HG03521 (cell line): ENCODE results near the gene WDR7.

Experiments used
- ATAC-seq: cut with Tn5 transposase; IDR thresholded peaks from one replicate; pipeline ENCODE4 v1.9.1; 2021; ENCODE audit warnings: mild to moderate bottlenecking, moderate library complexity; ENCODE audit not compliant: unreplicated experiment

The WDR7 gene

DNA sequence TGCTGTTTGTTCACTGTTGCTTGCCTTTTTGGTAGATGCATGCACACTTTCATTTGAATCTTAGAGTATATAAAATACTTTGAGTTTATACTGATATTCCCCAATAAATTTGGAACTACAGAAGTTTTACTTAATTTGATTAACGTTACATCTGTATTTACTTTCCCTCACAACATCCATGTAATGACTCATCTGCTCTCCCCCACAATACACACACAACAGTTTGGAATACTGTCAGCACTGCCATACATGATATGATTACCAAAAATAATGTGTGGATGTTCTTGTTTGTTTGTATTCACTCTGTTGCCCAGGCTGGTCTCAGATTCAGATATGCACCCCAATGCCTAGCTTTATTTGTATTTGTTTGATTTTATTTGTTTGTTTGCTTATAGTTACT, 144.2 kb downstream of the WDR7 start:
- no peak for ATAC-seq

DNA sequence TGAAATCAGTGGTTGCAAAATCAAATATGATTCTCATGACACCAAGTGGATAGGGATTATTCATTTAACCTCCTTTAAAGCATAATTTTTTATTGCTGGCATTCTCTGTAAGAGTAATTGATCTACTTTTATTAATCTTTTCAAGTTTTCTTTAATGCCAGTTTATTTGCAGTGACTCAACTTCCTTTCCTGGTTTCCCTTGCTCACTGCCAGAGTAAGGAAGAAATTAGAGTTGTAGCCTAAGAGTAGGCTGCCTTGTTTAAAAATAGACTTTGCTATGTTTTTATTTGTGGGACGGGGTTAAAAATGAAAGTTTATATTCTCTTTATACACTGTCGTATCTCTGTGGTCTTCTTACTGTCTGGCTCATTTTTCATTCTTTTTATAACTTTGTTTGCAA, 148.6 kb downstream of the WDR7 start:
- ATAC-seq = no peak

DNA sequence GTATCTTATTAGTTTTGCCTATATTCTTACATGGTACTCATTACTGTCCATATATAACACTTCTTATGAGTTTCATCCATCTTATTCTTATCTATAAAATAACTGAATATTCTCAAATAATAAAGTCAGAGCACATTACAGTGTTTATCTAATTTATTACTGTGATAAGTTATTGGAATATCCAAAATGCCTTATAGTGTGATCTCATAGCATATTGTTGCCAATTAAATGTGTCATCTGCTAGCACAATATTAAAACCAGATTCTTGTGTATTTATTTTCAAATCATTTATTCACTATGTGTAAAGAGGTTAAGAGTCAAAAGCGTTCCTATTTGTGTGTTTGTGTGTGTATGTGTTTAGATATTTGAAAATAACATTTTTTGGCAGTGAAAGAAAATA, 151.9 kb downstream of the WDR7 start:
- no peak for ATAC-seq

DNA sequence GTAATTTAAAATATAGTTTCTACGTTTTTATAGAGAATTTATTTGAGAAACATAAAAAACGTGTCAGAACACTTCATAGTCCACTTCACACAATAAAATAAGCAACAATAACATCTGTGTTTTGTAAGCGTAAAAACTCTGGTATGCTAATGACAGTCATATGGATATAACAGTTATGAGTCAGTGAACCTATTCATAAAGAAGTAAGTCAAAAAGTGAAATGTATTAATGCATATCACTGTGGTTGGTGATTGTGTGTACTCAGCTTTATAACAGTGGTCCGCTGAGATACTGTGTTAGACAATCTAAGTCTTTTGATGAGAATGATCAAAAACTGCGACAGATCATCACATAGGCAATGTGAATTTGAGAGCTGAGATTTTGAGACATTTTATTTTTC, 153.2 kb downstream of the WDR7 start:
- ATAC-seq = peak; percentile 62

DNA sequence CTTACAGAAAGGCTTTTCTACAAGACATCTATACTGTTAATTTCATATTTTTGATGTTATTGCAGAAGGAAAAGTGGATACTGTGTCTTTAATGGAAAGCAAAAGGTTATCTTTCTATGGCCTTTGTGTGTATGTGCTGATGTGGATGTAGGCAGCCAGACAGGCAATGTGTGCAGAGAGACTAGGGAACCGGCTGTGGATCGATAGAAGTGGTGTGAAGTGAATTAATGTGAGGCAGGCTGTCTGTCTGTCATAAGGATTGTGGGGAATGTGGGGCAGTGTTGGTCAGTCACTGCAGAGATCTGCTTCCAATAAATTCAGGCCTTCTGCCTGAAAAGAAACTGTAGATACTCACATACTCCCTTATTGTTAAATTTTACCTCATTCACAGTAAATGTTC, 156.7 kb downstream of the WDR7 start:
- ATAC-seq = no peak

DNA sequence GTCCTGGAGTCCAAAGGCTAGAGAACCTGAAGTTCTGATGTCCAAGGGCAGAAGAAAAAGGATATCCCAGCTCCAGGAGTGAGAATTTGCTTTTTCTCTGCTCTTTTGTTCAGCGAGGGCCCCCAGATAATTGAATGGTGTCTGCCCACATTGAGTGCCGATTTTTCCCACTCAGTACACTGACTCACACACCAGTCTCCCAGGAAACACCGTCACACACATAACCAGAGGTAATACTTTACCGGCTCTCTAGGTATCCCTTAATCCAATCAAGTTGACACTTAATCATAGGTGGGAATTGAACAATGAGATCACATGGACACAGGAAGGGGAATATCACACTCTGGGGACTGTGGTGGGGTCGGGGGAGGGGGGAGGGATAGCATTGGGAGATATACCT, 161.5 kb downstream of the WDR7 start:
- ATAC-seq = no peak

DNA sequence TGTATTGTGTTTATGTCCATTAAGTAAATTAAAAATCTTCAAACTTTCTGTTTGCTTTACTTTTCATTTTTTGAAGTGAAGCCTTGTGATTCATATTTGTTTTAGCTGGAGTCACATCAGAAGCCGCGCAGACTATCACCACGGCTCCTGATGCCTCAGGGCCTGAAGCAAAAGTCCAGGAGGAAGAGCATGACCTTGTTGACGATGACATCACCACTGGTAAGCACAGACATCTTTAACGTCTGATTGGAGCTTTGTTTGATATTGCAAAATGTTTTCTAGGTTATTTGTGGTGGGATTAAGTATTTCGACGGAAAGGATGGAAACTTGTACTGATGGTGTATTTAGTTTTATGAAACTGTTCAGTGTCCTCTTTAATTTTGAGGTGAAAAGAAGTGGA, 164.8 kb downstream of the WDR7 start:
- ATAC-seq = no peak

DNA sequence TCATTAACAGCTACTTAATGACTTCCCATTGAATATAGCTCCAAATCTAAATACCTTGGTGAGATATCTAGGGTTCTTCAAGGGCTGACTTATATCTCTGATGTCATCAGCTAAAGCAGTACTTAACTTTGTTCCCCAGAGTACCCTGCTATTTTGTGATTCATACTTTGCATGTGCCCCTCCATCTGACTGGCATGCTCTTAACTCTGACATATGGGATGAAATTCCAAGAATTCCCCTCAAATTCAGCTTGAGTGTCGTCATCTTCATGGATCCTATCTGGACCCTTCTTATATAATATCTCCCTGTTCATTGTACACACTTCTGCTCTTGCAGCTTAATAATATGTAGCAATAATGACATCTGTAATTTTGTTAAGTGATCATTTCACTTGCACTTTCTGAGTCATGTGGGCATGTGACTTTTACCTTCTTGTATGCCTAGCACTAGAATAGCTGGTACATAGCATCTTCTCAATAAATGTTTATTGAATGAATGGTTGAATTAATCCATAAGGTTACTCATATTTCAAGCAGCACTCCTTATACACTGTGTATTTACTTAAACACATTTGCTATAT, 172.9 kb downstream of the WDR7 start:
- no peak for ATAC-seq

DNA sequence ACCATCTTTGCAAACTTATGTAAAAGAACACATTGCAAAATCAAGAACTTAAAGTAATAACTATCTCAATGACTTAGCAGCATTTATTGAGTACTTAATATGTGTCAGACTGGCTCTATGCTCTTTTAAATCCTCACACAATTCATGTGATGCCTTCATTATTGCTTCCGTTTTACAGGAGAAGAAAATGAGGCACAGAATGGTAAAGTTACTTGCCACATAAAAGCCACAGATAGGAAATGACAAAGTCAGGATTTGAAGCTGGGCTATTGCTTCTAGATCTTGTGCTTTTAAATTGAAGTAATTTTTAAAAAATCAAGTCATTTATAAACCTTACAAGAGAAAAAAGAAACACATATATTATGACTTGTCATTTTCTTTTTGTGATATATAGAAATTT, 174.2 kb downstream of the WDR7 start:
- no peak for ATAC-seq

DNA sequence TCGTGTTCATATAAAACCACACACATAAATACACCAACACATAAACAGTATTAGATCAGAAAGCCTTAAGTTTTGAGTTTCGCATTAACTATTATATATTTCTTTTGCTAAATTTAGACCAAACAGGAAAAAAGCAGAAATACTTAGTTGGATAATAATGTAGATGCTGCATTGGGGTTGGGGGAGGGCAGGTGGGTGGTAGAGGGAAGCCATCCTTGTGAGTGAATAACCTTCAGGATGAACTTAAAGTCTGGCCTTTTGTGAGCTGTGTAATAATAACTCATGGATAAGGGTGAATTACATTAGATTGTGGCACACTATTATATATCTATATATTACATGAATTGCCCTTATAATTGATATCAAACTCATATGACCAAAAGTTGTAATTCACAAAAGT, 174.7 kb downstream of the WDR7 start:
- ATAC-seq = no peak

DNA sequence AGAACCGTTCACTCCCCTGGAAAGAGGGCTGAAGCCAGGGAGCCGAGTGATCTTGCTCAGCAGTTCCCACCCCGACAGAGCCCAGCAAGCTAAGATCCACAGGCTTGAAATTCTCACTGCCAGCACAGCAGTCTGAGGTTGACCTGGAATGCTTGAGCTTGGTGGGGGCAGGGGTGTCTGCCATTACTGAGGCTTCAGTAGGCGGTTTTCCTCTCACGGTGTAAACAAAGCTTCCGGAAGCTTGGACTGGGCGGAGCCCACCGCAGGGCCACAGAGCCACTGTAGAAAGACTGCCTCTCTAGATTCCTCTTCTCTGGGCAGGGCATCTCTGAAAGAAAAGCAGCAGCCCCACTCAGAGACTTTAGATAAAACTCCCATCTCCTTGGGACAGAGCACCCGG, 180.8 kb downstream of the WDR7 start:
- ATAC-seq = no peak

DNA sequence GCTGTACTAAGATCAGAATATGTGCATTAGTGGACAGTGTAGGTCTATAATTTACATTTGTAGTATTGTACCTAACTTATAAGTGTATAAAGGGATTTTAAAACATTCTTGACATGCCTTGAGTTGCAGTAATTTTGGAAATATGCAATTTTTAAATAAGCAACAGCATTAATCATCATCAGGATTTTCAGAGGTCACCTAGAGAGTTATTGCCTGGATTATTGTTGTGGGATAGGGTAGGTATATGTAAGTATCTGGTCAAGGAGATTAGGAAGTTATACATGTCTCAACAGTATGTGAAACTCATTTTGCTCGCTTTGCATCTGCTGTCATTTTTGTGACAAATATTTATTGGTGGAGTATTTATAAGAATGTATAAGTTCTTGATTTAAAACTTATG, 184.2 kb downstream of the WDR7 start:
- ATAC-seq = no peak

DNA sequence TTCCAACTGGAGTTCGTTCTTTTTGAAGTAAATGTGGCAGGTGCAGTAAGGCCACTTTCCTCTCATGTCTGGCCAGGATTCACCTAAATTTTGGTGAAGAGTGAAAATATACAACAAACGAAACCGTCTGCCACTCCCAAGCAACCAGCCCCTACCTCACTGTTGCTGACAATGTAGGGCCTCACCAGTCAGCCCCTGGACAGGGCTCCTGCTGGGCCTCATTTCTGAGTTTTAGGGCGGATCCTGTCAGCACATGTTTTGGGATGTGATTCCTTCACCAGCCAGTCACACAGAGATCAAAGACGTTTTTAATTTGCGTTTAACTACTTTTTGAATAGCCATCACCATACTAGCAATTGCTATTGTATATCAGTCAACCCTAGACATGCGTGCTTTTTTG, 185.0 kb downstream of the WDR7 start:
- no peak for ATAC-seq

DNA sequence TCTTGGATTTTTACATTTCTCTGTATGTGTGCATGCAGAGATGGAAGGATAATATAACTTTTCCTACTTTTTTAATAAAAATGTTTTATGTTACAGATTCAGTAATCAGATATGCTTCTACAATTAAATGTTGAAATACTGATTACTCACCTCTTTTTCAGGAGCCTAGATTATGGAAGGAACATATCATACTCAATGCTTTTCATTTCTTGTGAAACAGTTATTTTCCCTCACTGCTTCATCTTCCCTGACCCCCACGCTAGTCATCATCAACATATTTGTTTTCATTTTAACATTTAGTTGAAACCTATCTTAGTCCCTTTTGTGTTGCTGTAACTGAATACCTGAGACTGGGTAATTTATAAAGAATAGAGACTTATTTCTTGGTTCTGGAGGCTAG, 190.7 kb downstream of the WDR7 start:
- ATAC-seq = no peak

DNA sequence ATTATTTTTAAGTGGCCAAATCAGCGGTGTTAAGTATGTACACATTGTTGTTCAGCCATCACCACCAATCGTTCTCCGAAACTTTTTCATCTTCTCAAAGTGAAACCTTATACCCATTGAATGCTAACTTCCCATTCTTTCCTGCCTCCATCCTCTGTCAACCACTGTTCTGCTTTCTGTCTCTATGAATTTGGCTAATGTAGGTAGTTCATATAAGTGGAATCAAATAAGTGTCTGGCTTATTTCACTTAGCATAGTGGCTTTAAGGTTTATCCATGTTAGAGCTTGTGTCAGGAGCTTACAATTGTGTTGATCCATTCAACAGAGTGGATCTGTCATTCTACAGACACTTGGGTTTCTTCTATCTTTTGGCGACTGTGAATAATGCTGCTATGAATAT, 192.1 kb downstream of the WDR7 start:
- ATAC-seq = no peak

DNA sequence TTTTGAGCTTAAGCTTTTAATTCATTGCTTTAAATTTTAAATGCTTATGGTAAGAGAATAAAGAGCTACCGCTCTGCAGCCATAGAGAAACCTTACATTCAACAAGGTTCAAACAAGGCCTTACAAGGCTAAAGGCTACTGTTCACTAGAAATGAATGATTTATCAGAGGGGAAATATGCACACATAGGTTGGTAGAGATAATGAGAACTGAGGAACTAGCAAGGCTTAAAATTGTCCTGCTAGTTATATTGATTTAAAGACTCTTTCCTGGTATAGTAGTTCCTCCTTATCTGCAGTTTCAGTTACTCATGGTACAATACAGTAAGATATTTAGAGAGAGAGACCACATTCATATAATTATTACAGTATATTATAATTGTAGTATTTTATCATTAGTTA, 193.4 kb downstream of the WDR7 start:
- no peak for ATAC-seq

DNA sequence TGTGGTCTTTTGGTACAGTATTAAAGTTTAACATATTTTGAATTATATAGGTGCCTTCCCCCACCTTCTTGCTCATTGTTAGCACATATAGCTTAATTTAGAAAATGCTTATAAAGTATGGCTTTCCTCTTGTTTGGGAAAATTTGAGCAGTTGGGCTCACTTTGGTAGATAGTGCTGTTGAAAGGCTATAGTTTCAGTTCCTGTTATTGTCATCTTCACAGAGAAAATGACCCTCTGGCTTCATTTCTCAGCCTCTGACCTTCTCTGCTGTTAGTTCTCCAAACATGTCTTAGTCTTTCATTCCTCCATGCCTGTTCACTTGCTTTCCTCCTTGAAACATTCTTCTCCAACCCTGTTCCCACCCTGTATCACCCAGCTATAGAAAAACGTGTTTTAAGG, 200.6 kb downstream of the WDR7 start:
- peak; percentile 81 for ATAC-seq

DNA sequence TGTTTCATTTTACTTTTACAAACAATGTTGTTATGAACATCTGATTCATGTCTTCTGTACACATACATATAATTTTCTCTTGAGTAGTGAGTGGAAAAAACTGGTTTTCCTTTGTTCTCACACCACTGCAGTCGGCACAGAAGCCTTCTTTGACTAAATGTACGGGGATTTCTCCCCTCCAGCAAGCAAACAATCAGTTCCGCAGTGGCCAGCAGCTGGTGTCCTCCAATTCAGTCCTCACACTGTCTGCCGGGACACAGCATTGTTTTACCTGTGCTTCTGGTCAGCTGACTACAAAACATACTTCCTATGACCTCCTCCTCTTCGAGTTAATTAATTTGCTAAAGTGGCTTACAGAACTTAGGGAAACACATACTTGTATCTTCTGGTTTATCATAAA, 202.8 kb downstream of the WDR7 start:
- no peak for ATAC-seq

DNA sequence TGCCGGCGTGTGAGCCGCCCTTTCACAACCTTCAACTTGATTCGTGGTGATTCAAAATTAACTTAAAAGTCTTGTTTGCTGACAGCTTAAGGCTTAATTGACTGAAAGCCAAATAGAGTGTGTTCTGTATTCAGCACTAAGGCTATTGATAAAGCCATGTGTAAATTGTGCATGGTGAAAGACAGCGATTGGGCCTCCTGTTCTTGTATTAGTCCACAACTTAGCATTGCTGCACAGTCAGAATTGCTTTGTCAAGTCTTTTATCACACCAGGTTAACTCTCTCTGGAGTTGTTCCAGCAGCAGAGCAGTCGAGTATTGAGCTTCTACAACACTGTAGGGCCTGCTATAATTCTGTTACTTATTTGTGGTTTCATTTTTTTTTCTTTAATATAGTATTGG, 210.1 kb downstream of the WDR7 start:
- ATAC-seq = no peak

DNA sequence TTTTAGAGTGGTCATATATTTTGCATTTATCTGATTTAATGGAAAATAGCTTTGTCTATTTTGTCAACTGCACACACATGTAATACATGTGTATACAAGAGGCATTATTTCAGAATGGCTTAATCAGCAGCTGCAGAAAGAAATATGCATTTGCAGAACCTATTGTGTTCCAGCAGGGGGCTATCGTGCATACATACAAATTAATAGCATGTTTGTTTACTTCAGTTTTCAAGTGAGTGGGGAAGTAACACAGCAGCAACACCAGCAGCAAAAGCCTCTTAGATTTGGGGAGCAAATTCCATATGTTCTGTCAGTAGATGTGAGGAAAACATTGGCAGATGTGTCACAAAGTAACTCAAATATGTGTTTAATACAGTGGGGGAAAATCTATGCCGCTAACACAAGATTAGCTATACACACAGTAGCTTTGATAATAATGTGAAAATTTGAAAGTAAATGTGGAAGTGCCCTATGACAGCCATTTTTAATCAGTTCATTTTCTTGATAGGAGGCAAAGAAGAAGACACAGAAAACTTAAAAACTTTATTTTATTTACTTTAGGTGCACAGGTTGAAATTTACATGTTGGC, 218.1 kb downstream of the WDR7 start:
- ATAC-seq = peak; percentile 78

DNA sequence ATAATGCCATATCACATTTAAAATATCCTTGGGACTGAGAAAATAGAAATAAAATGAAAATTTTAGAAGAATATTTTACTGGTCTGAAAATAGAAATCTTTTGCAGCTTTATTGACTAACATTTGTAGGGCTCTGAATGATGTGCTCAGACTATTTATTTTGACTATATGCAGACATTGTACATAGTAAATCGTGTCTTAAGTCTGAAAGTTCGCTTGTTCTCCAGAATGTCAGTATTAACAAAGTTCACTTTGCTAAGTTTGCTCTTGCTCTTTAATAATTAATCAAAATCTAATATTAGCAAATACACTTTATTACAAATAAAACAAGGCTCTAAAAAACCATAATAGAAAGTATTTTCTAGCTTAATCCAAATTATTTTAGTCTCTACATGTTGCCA, 219.8 kb downstream of the WDR7 start:
- no peak for ATAC-seq

DNA sequence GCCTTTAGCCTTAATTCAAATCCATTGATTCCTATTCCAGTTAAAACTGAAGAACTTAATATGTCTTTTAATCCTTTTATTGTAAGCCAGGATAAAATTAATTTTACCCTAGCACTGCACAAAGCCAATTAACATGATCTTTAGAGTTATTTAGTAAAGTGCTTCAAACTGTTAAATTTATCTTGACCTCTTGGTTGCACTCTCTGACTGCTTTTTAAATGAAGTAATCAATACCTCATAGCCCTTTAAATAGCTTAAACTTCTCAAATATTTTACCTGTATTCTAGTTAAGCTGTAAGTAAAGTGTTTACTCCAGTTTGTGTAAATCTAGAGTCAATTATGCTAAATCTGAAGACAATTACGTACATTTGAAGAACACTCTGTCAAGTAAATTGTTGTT, 221.0 kb downstream of the WDR7 start:
- ATAC-seq = no peak

DNA sequence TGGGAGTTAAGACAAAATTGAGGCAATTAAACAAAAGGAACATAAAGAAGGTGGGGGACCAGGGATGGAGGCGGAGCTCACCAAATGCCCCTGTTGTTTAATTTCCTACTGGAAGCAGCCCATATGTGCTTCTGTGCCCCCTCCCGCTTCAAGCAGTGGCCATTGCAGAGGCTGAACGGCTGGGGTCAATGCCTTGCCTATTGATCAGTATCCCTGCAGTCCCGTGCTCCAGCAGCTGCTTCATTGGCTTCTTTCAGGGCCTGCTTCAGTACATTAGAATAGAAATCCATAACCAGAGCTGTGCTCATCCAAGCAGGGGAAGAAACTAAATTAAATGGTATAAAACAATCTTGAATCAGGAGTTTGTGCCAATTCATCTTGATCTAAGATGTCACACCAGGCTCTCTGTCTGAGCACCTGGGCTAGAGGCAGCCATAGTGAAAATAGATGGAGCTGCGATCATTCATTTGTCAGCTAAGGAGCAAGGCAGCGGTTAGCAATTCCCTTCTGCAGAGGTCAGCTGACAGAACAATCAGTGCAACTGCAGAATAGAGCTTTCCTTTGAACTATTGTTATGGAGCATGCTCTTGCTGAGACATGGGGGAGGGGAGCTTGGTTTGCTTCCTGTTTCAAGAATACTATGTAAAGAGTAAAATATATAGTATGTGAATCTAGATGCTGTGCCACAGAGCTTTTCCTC, 222.4 kb downstream of the WDR7 start:
- ATAC-seq = no peak
